ENCODE measurements around the gene LGALS9B. TPM values are rescaled to one million over a fixed set of nuclear protein-coding genes. Genes with fewer than 3 reads are reported as not detected.
"Not testable (repeated sequence)": the region's sequence is repeated elsewhere in the genome, so short reads cannot be mapped to it uniquely, and the experiment has no call there.

LGALS9B gene
- total RNA-seq = under 1 TPM in 1 of 2 donors, not detected in 1; 0.21 TPM
- under 1 TPM in 1 of 2 donors, not detected in 1; 0.67 TPM for polyA plus RNA-seq
- long read RNA-seq, donor 1 = 0 reads
- long read RNA-seq, donor 2 = 0 reads

- intact Hi-C loops (cut with DNase I); H3K27ac ChIP-seq (ENCODE audit: low read depth in 1 of 2, low read length in 2 of 2); H3K36me3 ChIP-seq (ENCODE audit: control insufficient read depth in 1 of 2, insufficient read depth in 2 of 2, low read length in 1 of 2); DNase-seq; H3K4me1 ChIP-seq (ENCODE audit: control insufficient read depth in 1 of 2, insufficient read depth in 2 of 2, low read length in 2 of 2); ATAC-seq (ENCODE audit: low FRiP score); H3K9me3 ChIP-seq (ENCODE audit: control insufficient read depth, low read length); H3K27me3 ChIP-seq (ENCODE audit: control insufficient read depth in 1 of 2, insufficient read depth in 2 of 2, low read length in 1 of 2); H3K4me3 ChIP-seq (ENCODE audit: low read length in 2 of 2): not testable (repeated sequence)
- WGBS, 2 donors = 77% methylated on average over 1 of the region's 4 CpGs; no CpG with 5 or more reads in 1 of the 2 donors
Measured at GRCh38 chr17:20467447-20467846, at the start of gene LGALS9B. Gene LGALS9B, minus strand, starts transcription at chr17:20467539. Its CDS starts 69 bp downstream, at chr17:20467470.

GRCh38 chr17:20516986-20517385 is 49.6 kb upstream of the LGALS9B start:
- ATAC-seq (ENCODE audit: low FRiP score); H3K4me3 ChIP-seq (ENCODE audit: low read length in 2 of 2); H3K27ac ChIP-seq (ENCODE audit: low read depth in 1 of 2, low read length in 2 of 2); H3K4me1 ChIP-seq (ENCODE audit: control insufficient read depth in 1 of 2, insufficient read depth in 2 of 2, low read length in 2 of 2); H3K27me3 ChIP-seq (ENCODE audit: control insufficient read depth in 1 of 2, insufficient read depth in 2 of 2, low read length in 1 of 2); intact Hi-C loops (cut with DNase I); H3K36me3 ChIP-seq (ENCODE audit: control insufficient read depth in 1 of 2, insufficient read depth in 2 of 2, low read length in 1 of 2); DNase-seq; H3K9me3 ChIP-seq (ENCODE audit: control insufficient read depth, low read length): not testable (repeated sequence)
- 92% methylated on average over 7 to 17 of the region's 17 CpGs for WGBS, 2 donors

- WGBS, 2 donors = 91 to 95% methylated on average over 7 to 9 of the region's 10 CpGs
- H3K27me3 ChIP-seq (ENCODE audit: control insufficient read depth in 1 of 2, insufficient read depth in 2 of 2, low read length in 1 of 2); DNase-seq; H3K36me3 ChIP-seq (ENCODE audit: control insufficient read depth in 1 of 2, insufficient read depth in 2 of 2, low read length in 1 of 2); H3K4me3 ChIP-seq (ENCODE audit: low read length in 2 of 2); H3K9me3 ChIP-seq (ENCODE audit: control insufficient read depth, low read length); H3K27ac ChIP-seq (ENCODE audit: low read depth in 1 of 2, low read length in 2 of 2); ATAC-seq (ENCODE audit: low FRiP score); H3K4me1 ChIP-seq (ENCODE audit: control insufficient read depth in 1 of 2, insufficient read depth in 2 of 2, low read length in 2 of 2); intact Hi-C loops (cut with DNase I): not testable (repeated sequence)
Measured at GRCh38 chr17:20515099-20515498, 47.8 kb upstream of the LGALS9B start.

GRCh38 chr17:20513539-20513938 is 46.2 kb upstream of the LGALS9B start:
- H3K9me3 ChIP-seq (ENCODE audit: control insufficient read depth, low read length); H3K4me1 ChIP-seq (ENCODE audit: control insufficient read depth in 1 of 2, insufficient read depth in 2 of 2, low read length in 2 of 2); DNase-seq; intact Hi-C loops (cut with DNase I); H3K36me3 ChIP-seq (ENCODE audit: control insufficient read depth in 1 of 2, insufficient read depth in 2 of 2, low read length in 1 of 2); H3K27me3 ChIP-seq (ENCODE audit: control insufficient read depth in 1 of 2, insufficient read depth in 2 of 2, low read length in 1 of 2); H3K4me3 ChIP-seq (ENCODE audit: low read length in 2 of 2); H3K27ac ChIP-seq (ENCODE audit: low read depth in 1 of 2, low read length in 2 of 2); ATAC-seq (ENCODE audit: low FRiP score): not testable (repeated sequence)
- 95 to 100% methylated on average over 2 of the region's 9 CpGs for WGBS, 2 donors

GRCh38 chr17:20512378-20512777 is 45.0 kb upstream of the LGALS9B start:
- H3K36me3 ChIP-seq (ENCODE audit: control insufficient read depth in 1 of 2, insufficient read depth in 2 of 2, low read length in 1 of 2); H3K9me3 ChIP-seq (ENCODE audit: control insufficient read depth, low read length); H3K27ac ChIP-seq (ENCODE audit: low read depth in 1 of 2, low read length in 2 of 2); intact Hi-C loops (cut with DNase I); ATAC-seq (ENCODE audit: low FRiP score); H3K4me3 ChIP-seq (ENCODE audit: low read length in 2 of 2); H3K27me3 ChIP-seq (ENCODE audit: control insufficient read depth in 1 of 2, insufficient read depth in 2 of 2, low read length in 1 of 2); H3K4me1 ChIP-seq (ENCODE audit: control insufficient read depth in 1 of 2, insufficient read depth in 2 of 2, low read length in 2 of 2); DNase-seq: not testable (repeated sequence)
- no CpG with 5 or more reads among the region's 18 CpGs for WGBS, 2 donors

GRCh38 chr17:20511778-20512177 is 44.4 kb upstream of the LGALS9B start:
- ATAC-seq (ENCODE audit: low FRiP score); intact Hi-C loops (cut with DNase I): not testable (repeated sequence)
- WGBS, 2 donors = no CpG with 5 or more reads among the region's 8 CpGs

GRCh38 chr17:20505333-20505732 is 38.0 kb upstream of the LGALS9B start:
- H3K27ac ChIP-seq (ENCODE audit: low read depth in 1 of 2, low read length in 2 of 2); H3K9me3 ChIP-seq (ENCODE audit: control insufficient read depth, low read length); H3K4me1 ChIP-seq (ENCODE audit: control insufficient read depth in 1 of 2, insufficient read depth in 2 of 2, low read length in 2 of 2); DNase-seq; H3K36me3 ChIP-seq (ENCODE audit: control insufficient read depth in 1 of 2, insufficient read depth in 2 of 2, low read length in 1 of 2); intact Hi-C loops (cut with DNase I); H3K27me3 ChIP-seq (ENCODE audit: control insufficient read depth in 1 of 2, insufficient read depth in 2 of 2, low read length in 1 of 2); H3K4me3 ChIP-seq (ENCODE audit: low read length in 2 of 2): not testable (repeated sequence)
- peak; percentile 15 for ATAC-seq (ENCODE audit: low FRiP score)
- WGBS, 2 donors = 80 to 96% methylated on average over 3 to 6 of the region's 16 CpGs

More at GRCh38 chr17:20511778-20512177, 44.4 kb upstream of the LGALS9B start:
- H3K4me1 ChIP-seq (ENCODE audit: control insufficient read depth in 1 of 2, insufficient read depth in 2 of 2, low read length in 2 of 2); H3K27ac ChIP-seq (ENCODE audit: low read depth in 1 of 2, low read length in 2 of 2); H3K36me3 ChIP-seq (ENCODE audit: control insufficient read depth in 1 of 2, insufficient read depth in 2 of 2, low read length in 1 of 2); H3K27me3 ChIP-seq (ENCODE audit: control insufficient read depth in 1 of 2, insufficient read depth in 2 of 2, low read length in 1 of 2); H3K4me3 ChIP-seq (ENCODE audit: low read length in 2 of 2); DNase-seq; H3K9me3 ChIP-seq (ENCODE audit: control insufficient read depth, low read length): not testable (repeated sequence)

- H3K4me3 ChIP-seq (ENCODE audit: low read length in 2 of 2); H3K36me3 ChIP-seq (ENCODE audit: control insufficient read depth in 1 of 2, insufficient read depth in 2 of 2, low read length in 1 of 2); H3K9me3 ChIP-seq (ENCODE audit: control insufficient read depth, low read length); H3K27ac ChIP-seq (ENCODE audit: low read depth in 1 of 2, low read length in 2 of 2); H3K4me1 ChIP-seq (ENCODE audit: control insufficient read depth in 1 of 2, insufficient read depth in 2 of 2, low read length in 2 of 2); H3K27me3 ChIP-seq (ENCODE audit: control insufficient read depth in 1 of 2, insufficient read depth in 2 of 2, low read length in 1 of 2); ATAC-seq (ENCODE audit: low FRiP score); intact Hi-C loops (cut with DNase I); DNase-seq: not testable (repeated sequence)
- WGBS, 2 donors = 67 to 70% methylated on average over 2 to 4 of the region's 11 CpGs
Measured at GRCh38 chr17:20504388-20505066, 37.2 kb upstream of the LGALS9B start.

- H3K36me3 ChIP-seq (ENCODE audit: control insufficient read depth in 1 of 2, insufficient read depth in 2 of 2, low read length in 1 of 2); DNase-seq; H3K27ac ChIP-seq (ENCODE audit: low read depth in 1 of 2, low read length in 2 of 2); H3K4me3 ChIP-seq (ENCODE audit: low read length in 2 of 2); ATAC-seq (ENCODE audit: low FRiP score); H3K9me3 ChIP-seq (ENCODE audit: control insufficient read depth, low read length); H3K4me1 ChIP-seq (ENCODE audit: control insufficient read depth in 1 of 2, insufficient read depth in 2 of 2, low read length in 2 of 2); intact Hi-C loops (cut with DNase I); H3K27me3 ChIP-seq (ENCODE audit: control insufficient read depth in 1 of 2, insufficient read depth in 2 of 2, low read length in 1 of 2): not testable (repeated sequence)
- WGBS, 2 donors = 39 to 67% methylated on average over 1 to 9 of the region's 11 CpGs
Measured at GRCh38 chr17:20501896-20502295, 34.6 kb upstream of the LGALS9B start.

Data from aorta (tissue), 5 donors.